ENCODE results near the gene MARCHF9.

- no peak for TF ChIP-seq CTCF (IDR thresholded peaks at IDR 0.05)
- TF ChIP-seq ZFX (IDR thresholded peaks at IDR 0.05; ENCODE audit: borderline replicate concordance) = no peak
Observed at GRCh38 chr12:57779736-57780135, 24.8 kb downstream of the MARCHF9 start.
